ENCODE results near the gene NSUN4. TPM values are rescaled to one million over a fixed set of nuclear protein-coding genes. Genes with fewer than 3 reads are reported as not detected.

Gene NSUN4
- total and polyA plus RNA-seq, 2 of the 13 experiments (the other 11 are each of a cell fraction or from before 2014, with no cell fraction given): 21.5 to 23.5 TPM

DNA sequence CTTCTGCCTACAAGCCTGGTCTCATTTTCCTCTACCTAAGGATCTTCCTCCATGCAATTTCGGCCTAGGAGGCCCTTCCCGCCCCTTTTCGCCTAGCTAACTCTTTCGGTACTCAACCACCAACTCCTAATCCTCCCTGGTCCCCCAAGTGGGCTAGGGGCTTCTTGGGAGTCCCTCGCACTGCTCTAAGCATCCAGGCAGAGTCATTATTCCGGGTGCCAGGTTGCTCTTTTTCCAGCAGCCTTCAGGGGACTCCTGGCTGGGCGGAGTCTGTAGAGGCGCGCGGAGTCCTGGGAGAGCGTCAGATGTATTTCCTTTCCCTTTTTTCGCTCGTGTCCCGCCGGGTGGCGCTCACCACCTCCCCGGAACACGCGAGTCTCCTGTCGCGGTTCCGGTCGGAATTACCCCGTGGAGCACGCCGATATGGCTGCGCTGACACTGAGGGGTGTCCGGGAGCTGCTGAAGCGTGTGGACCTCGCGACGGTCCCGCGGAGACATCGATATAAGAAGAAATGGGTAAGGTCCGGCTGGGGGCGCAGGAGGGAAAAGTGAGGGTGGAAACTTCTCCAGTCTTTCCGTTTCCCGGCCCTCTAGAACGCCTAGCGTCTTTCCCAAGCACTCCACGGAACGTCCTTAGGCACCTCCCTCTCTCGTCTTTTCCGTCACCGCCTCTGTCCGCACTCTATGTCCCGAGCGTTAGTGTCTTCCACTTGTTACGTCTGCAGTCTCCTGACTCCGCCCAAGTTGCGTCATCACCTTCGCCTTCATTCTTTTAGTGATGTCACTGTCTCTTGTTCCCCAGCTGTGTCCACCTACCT is at the start of gene NSUN4 (continued):
- TF ChIP-seq, protein P1, sequence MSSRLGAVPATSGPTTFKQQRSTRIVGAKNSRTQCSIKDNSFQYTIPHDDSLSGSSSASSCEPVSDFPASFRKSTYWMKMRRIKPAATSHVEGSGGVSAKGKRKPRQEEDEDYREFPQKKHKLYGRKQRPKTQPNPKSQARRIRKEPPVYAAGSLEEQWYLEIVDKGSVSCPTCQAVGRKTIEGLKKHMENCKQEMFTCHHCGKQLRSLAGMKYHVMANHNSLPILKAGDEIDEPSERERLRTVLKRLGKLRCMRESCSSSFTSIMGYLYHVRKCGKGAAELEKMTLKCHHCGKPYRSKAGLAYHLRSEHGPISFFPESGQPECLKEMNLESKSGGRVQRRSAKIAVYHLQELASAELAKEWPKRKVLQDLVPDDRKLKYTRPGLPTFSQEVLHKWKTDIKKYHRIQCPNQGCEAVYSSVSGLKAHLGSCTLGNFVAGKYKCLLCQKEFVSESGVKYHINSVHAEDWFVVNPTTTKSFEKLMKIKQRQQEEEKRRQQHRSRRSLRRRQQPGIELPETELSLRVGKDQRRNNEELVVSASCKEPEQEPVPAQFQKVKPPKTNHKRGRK (CRISPR knock-in tag; IDR thresholded peaks at IDR 0.05): no peak
- no peak for TF ChIP-seq ZNF550 (CRISPR knock-in tag; IDR thresholded peaks at IDR 0.05; ENCODE audit: borderline replicate concordance)
- no peak for TF ChIP-seq KLF13 (CRISPR knock-in tag; IDR thresholded peaks at IDR 0.05)
- TF ChIP-seq TBX2 (CRISPR knock-in tag; IDR thresholded peaks at IDR 0.05; ENCODE audit: borderline replicate concordance): peak; percentile 30; the same call in 1 of the 2 replicates
- TF ChIP-seq RFX1 (IDR thresholded peaks at IDR 0.05): no peak
- no peak for TF ChIP-seq U2AF2 (IDR thresholded peaks at IDR 0.05; ENCODE audit: low read depth, low read length)
- TF ChIP-seq GATAD2A (CRISPR knock-in tag; IDR thresholded peaks at IDR 0.05): peak; percentile 81
- TF ChIP-seq, protein P2, sequence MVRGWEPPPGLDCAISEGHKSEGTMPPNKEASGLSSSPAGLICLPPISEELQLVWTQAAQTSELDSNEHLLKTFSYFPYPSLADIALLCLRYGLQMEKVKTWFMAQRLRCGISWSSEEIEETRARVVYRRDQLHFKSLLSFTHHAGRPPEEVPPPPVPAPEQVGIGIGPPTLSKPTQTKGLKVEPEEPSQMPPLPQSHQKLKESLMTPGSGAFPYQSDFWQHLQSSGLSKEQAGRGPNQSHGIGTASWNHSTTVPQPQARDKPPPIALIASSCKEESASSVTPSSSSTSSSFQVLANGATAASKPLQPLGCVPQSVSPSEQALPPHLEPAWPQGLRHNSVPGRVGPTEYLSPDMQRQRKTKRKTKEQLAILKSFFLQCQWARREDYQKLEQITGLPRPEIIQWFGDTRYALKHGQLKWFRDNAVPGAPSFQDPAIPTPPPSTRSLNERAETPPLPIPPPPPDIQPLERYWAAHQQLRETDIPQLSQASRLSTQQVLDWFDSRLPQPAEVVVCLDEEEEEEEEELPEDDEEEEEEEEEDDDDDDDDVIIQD (CRISPR knock-in tag; IDR thresholded peaks at IDR 0.05; ENCODE audit: low read depth): peak; percentile 43; the same call in 1 of the 2 replicates
- peak; percentile 81 for TF ChIP-seq SP4 (CRISPR knock-in tag; IDR thresholded peaks at IDR 0.05)
- TF ChIP-seq SNAPC2 (CRISPR knock-in tag; IDR thresholded peaks at IDR 0.05): peak; percentile 53; the same call in 1 of the 2 replicates
- peak; percentile 48; the same call in 1 of the 2 replicates for TF ChIP-seq ZNF441 (CRISPR knock-in tag; IDR thresholded peaks at IDR 0.05; ENCODE audit: borderline replicate concordance)
- TF ChIP-seq ZNF282 (IDR thresholded peaks at IDR 0.05; ENCODE audit: partially characterized antibody): no peak
- no peak for TF ChIP-seq RCOR2 (CRISPR knock-in tag; IDR thresholded peaks at IDR 0.05)
- no peak for TF ChIP-seq AGO1 (IDR thresholded peaks at IDR 0.05; ENCODE audit: low read depth, low read length, poor library complexity, severe bottlenecking)
- TF ChIP-seq, protein P3, sequence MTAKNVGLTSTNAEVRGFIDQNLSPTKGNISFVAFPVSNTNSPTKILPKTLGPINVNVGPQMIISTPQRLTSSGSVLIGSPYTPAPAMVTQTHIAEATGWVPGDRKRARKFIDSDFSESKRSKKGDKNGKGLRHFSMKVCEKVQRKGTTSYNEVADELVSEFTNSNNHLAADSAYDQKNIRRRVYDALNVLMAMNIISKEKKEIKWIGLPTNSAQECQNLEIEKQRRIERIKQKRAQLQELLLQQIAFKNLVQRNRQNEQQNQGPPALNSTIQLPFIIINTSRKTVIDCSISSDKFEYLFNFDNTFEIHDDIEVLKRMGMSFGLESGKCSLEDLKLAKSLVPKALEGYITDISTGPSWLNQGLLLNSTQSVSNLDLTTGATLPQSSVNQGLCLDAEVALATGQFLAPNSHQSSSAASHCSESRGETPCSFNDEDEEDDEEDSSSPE (CRISPR knock-in tag; IDR thresholded peaks at IDR 0.05): peak; percentile 70
- TF ChIP-seq, protein P4, sequence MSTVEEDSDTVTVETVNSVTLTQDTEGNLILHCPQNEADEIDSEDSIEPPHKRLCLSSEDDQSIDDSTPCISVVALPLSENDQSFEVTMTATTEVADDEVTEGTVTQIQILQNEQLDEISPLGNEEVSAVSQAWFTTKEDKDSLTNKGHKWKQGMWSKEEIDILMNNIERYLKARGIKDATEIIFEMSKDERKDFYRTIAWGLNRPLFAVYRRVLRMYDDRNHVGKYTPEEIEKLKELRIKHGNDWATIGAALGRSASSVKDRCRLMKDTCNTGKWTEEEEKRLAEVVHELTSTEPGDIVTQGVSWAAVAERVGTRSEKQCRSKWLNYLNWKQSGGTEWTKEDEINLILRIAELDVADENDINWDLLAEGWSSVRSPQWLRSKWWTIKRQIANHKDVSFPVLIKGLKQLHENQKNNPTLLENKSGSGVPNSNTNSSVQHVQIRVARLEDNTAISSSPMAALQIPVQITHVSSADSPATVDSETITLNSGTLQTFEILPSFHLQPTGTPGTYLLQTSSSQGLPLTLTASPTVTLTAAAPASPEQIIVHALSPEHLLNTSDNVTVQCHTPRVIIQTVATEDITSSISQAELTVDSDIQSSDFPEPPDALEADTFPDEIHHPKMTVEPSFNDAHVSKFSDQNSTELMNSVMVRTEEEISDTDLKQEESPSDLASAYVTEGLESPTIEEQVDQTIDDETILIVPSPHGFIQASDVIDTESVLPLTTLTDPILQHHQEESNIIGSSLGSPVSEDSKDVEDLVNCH (CRISPR knock-in tag; IDR thresholded peaks at IDR 0.05): no peak
- no peak; the same call in 1 of the 2 replicates for TF ChIP-seq ZNF83 (CRISPR knock-in tag; IDR thresholded peaks at IDR 0.05; ENCODE audit: borderline replicate concordance)
- peak; percentile 77; the same call in 1 of the 2 replicates for TF ChIP-seq ARNT2 (CRISPR knock-in tag; IDR thresholded peaks at IDR 0.05; ENCODE audit: low read depth)
- no peak for TF ChIP-seq ZFP41 (CRISPR knock-in tag; IDR thresholded peaks at IDR 0.05; ENCODE audit: borderline replicate concordance)
- no peak for TF ChIP-seq AGO2 (optimal IDR thresholded peaks at IDR 0.05; ENCODE audit: low read depth, low read length)
- TF ChIP-seq, protein P5, sequence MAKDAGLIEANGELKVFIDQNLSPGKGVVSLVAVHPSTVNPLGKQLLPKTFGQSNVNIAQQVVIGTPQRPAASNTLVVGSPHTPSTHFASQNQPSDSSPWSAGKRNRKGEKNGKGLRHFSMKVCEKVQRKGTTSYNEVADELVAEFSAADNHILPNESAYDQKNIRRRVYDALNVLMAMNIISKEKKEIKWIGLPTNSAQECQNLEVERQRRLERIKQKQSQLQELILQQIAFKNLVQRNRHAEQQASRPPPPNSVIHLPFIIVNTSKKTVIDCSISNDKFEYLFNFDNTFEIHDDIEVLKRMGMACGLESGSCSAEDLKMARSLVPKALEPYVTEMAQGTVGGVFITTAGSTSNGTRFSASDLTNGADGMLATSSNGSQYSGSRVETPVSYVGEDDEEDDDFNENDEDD (CRISPR knock-in tag; IDR thresholded peaks at IDR 0.05; ENCODE audit: borderline replicate concordance): peak; percentile 42; the same call in 1 of the 2 replicates
- peak; percentile 54; the same call in 1 of the 2 replicates for TF ChIP-seq KDM5B (CRISPR knock-in tag; IDR thresholded peaks at IDR 0.05; ENCODE audit: borderline replicate concordance)

Data from HepG2 (cell line).